GM21825 (cell line): ENCODE measurements around the gene HIVEP3.

ENCODE experiments used
- ATAC-seq: cut with Tn5 transposase; IDR thresholded peaks from one replicate; pipeline ENCODE4 v1.9.1; 2021; ENCODE audit warnings: mild to moderate bottlenecking, moderate library complexity; ENCODE audit not compliant: unreplicated experiment

HIVEP3 gene

GRCh38 chr1:41766041-41766440, 152.7 kb downstream of the HIVEP3 start:
- ATAC-seq: no peak

- ATAC-seq: no peak
Measured at GRCh38 chr1:41765152-41765551, 153.6 kb downstream of the HIVEP3 start.

GRCh38 chr1:41764656-41765055, 154.1 kb downstream of the HIVEP3 start:
- no peak for ATAC-seq

GRCh38 chr1:41762777-41763176, 155.9 kb downstream of the HIVEP3 start:
- no peak for ATAC-seq

- ATAC-seq: no peak
Measured at GRCh38 chr1:41762251-41762650, 156.5 kb downstream of the HIVEP3 start.

- ATAC-seq: no peak
Measured at GRCh38 chr1:41758904-41759548, 159.7 kb downstream of the HIVEP3 start.

- ATAC-seq: no peak
Measured at GRCh38 chr1:41758500-41758899, 160.2 kb downstream of the HIVEP3 start.

- ATAC-seq: no peak
Measured at GRCh38 chr1:41754540-41754939, 164.2 kb downstream of the HIVEP3 start.

GRCh38 chr1:41752514-41753170, 166.1 kb downstream of the HIVEP3 start:
- ATAC-seq: peak; percentile 22

- ATAC-seq: peak; percentile 29
Measured at GRCh38 chr1:41751804-41752513, 166.8 kb downstream of the HIVEP3 start.

- no peak for ATAC-seq
Measured at GRCh38 chr1:41749991-41750745, 168.6 kb downstream of the HIVEP3 start.

GRCh38 chr1:41745022-41745421, 173.7 kb downstream of the HIVEP3 start:
- ATAC-seq: peak; percentile 32

GRCh38 chr1:41743366-41743765, 175.4 kb downstream of the HIVEP3 start:
- ATAC-seq: no peak

GRCh38 chr1:41742219-41742618, 176.5 kb downstream of the HIVEP3 start:
- no peak for ATAC-seq

GRCh38 chr1:41741244-41741643, 177.5 kb downstream of the HIVEP3 start:
- no peak for ATAC-seq

GRCh38 chr1:41740630-41741239, 178.0 kb downstream of the HIVEP3 start:
- no peak for ATAC-seq

GRCh38 chr1:41740058-41740457, 178.7 kb downstream of the HIVEP3 start:
- no peak for ATAC-seq

GRCh38 chr1:41739061-41739955, 179.4 kb downstream of the HIVEP3 start:
- ATAC-seq: peak; percentile 64

- ATAC-seq: no peak
Measured at GRCh38 chr1:41738475-41738874, 180.2 kb downstream of the HIVEP3 start.

- ATAC-seq: no peak
Measured at GRCh38 chr1:41738006-41738405, 180.7 kb downstream of the HIVEP3 start.
